K562 (cell line): ENCODE measurements around the gene GLI1. TPM values are rescaled to one million over a fixed set of nuclear protein-coding genes. Genes with fewer than 3 reads are reported as not detected.

ENCODE experiments used
- CCNT2 ChIP-seq: IDR thresholded peaks from 2 replicates; pipeline ENCODE4 v1.6.1; 2011; ENCODE audit warnings: borderline replicate concordance, low read depth, mild to moderate bottlenecking, moderate library complexity, mixed read lengths, low read length; ENCODE audit not compliant: insufficient read length; ENCODE audit errors: extremely low read depth
- ETV6 ChIP-seq, 3 experiments: fragments of 150-350 bp in 1 of 3; sonication (generic) in 1 of 3; formaldehyde crosslinking in 1 of 3; IDR thresholded peaks; 2 replicates each; pipeline versions ENCODE4 v1.6.1 to v1.8.0; 2014 to 2022; ENCODE audit warnings: borderline replicate concordance in 2 of 3, low read depth in 2 of 3, antibody characterized with exemption in 1 of 3, low read length in 1 of 3, mild to moderate bottlenecking in 1 of 3, missing genetic modification reagents in 1 of 3
- FOXA3 ChIP-seq, 2 experiments: fragments of 450-650 bp in 1 of 2; sonication (generic) in 1 of 2; formaldehyde crosslinking; IDR thresholded peaks in 1 of 2; conservative IDR thresholded peaks in 1 of 2; 2 replicates each; pipeline versions ENCODE4 v1.4.0 to v1.8.0; 2020 to 2022; ENCODE audit warnings: mild to moderate bottlenecking in 2 of 2, missing genetic modification reagents in 1 of 2
- PML ChIP-seq: IDR thresholded peaks from 2 replicates; pipeline ENCODE4 v1.6.1; 2012; ENCODE audit warnings: low read length, inconsistent platforms
- SP1 ChIP-seq: sonication (generic); formaldehyde crosslinking; IDR thresholded peaks from 2 replicates; pipeline ENCODE4 v1.8.1; 2022; ENCODE audit warnings: mild to moderate bottlenecking, missing genetic modification reagents
- TCF3 ChIP-seq: sonication (generic); formaldehyde crosslinking; IDR thresholded peaks from 2 replicates; pipeline ENCODE4 v1.4.0; 2020; ENCODE audit warnings: mild to moderate bottlenecking, missing genetic modification reagents
- XRCC5 ChIP-seq: fragments of 200-400 bp; formaldehyde crosslinking; IDR thresholded peaks from 2 replicates; pipeline ENCODE4 v1.6.1; 2017; ENCODE audit warnings: low read depth, mild to moderate bottlenecking, low read length
- ZNF354B ChIP-seq: fragments of 250-450 bp; sonication (Bioruptor Pico); IDR thresholded peaks from 2 replicates; pipeline ENCODE4 v1.4.0; 2020
- polyA plus RNA-seq, 8 experiments: library from polyadenylated mRNA; depleted of rRNA in 4 of 8; stranded (reverse) in 5 of 8; unstranded in 3 of 8; fragments of >200 nt; fragmentation: Nextera tagmentation in 2 of 8; fragmentation: Illumina TruSeq in 1 of 8; extraction: Ambion mirVana in 2 of 8; extraction: Trizol in 1 of 8; gene quantifications; 2 replicates each; pipeline versions ENCODE4 v1.2.1 to v1.2.3, GENCODE V29; 2011 to 2014; ENCODE audit warnings: inconsistent platforms in 1 of 8, missing spikeins in 1 of 8
- total RNA-seq, 7 experiments: library from RNA; depleted of rRNA in 6 of 7; stranded (reverse); fragments of >200 nt in 6 of 7; fragmentation: Illumina TruSeq in 2 of 7; extraction: Trizol in 2 of 7; gene quantifications; 2 replicates each; pipeline versions ENCODE4 v1.2.1 to v1.2.3, GENCODE V29; 2011 to 2021; ENCODE audit warnings: low replicate concordance in 1 of 7
- TF ChIP-seq, protein P1 (sequence below): fragments of 450-650 bp; IDR thresholded peaks from 2 replicates; pipeline ENCODE4 v1.6.1; 2014; ENCODE audit warnings: low read depth, mild to moderate bottlenecking, moderate library complexity, borderline replicate concordance
- TF ChIP-seq, protein P2 (sequence below): fragments of 450-650 bp; IDR thresholded peaks from 2 replicates; pipeline ENCODE4 v1.7.1; 2018; ENCODE audit warnings: mild to moderate bottlenecking, low read depth; ENCODE audit not compliant: partially characterized antibody
- TF ChIP-seq, protein P3 (sequence below), 2 experiments: fragments of 450-650 bp in 1 of 2; IDR thresholded peaks; 2 replicates each; pipeline ENCODE4 v1.6.1; 2011 to 2017; ENCODE audit warnings: low read depth in 2 of 2, antibody characterized with exemption in 1 of 2, borderline replicate concordance in 1 of 2, low read length in 1 of 2, mild to moderate bottlenecking in 1 of 2, mixed read lengths in 1 of 2; ENCODE audit not compliant: control insufficient read depth in 1 of 2
- TF ChIP-seq, protein P4 (sequence below): sonication (generic); formaldehyde crosslinking; IDR thresholded peaks from 2 replicates; pipeline ENCODE4 v1.8.0; 2022; ENCODE audit warnings: mild to moderate bottlenecking, missing genetic modification reagents

GLI1 gene
- total and polyA plus RNA-seq, 9 of the 15 experiments (the other 6 are each of a cell fraction or from before 2014, with no cell fraction given): 0.24 to 3.7 (median 0.61) TPM

DNA sequence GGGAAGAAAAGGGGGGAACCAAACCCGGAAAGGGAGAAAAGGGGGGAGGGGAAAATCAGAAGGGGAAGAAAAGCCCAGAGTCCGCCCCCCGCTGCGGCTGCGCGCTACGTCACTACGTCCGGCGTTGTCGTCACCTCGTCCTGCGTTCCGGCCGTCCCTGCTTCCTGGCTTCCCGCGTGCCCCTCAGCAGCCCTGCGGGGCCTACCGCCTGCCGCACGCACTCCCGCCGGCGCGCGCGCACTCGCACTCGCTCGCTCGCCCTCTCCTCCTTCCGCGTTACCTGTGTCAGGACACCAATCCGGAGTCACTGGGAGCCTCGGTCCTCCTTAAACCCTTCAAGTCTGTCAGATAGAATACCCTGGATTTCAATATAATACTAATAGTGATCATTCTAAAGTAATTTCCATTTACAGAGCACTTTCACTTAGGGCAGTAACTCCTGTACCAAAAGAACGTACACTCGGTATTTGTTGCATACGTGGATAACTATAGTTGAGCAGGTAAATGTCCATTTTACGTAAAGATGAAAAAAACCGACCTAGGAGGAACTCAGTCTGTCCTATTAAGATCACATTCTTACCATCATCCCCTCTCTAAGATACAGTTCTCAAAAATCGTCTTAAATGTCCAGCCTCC lies 28.5 kb upstream of the GLI1 start, which contains the start of gene R3HDM2 (continued):
- TF ChIP-seq ETV6 (IDR thresholded peaks at IDR 0.05; ENCODE audit: borderline replicate concordance in 1 of 2, low read depth in 2 of 2, low read length in 1 of 2) (peak in 1 of 2 experiments; percentile 52; a peak in 1 of 4 replicates), ETV6 (CRISPR knock-in tag; IDR thresholded peaks at IDR 0.05; ENCODE audit: borderline replicate concordance) (peak; percentile 96; the same call in 1 of the 2 replicates), TCF3 (peak; percentile 9; the same call in 1 of the 2 replicates), ZNF354B (0 out of 2 replicates have a peak, but pooled peaks have one; percentile 7), SP1 (CRISPR knock-in tag) (peak; percentile 86), PML (peak; percentile 85), FOXA3 (CRISPR knock-in tag; conservative IDR thresholded peaks at IDR 0.05 in 1 of 2, IDR thresholded peaks at IDR 0.05 in 1 of 2) (peak in 1 of 2 experiments; percentile 93; a peak in 1 of 4 replicates), CCNT2 (peak; percentile 89), XRCC5 (no peak)
- TF ChIP-seq, protein P1, sequence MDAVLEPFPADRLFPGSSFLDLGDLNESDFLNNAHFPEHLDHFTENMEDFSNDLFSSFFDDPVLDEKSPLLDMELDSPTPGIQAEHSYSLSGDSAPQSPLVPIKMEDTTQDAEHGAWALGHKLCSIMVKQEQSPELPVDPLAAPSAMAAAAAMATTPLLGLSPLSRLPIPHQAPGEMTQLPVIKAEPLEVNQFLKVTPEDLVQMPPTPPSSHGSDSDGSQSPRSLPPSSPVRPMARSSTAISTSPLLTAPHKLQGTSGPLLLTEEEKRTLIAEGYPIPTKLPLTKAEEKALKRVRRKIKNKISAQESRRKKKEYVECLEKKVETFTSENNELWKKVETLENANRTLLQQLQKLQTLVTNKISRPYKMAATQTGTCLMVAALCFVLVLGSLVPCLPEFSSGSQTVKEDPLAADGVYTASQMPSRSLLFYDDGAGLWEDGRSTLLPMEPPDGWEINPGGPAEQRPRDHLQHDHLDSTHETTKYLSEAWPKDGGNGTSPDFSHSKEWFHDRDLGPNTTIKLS: peak; percentile 58; the same call in 1 of the 2 replicates
- TF ChIP-seq, protein P2, sequence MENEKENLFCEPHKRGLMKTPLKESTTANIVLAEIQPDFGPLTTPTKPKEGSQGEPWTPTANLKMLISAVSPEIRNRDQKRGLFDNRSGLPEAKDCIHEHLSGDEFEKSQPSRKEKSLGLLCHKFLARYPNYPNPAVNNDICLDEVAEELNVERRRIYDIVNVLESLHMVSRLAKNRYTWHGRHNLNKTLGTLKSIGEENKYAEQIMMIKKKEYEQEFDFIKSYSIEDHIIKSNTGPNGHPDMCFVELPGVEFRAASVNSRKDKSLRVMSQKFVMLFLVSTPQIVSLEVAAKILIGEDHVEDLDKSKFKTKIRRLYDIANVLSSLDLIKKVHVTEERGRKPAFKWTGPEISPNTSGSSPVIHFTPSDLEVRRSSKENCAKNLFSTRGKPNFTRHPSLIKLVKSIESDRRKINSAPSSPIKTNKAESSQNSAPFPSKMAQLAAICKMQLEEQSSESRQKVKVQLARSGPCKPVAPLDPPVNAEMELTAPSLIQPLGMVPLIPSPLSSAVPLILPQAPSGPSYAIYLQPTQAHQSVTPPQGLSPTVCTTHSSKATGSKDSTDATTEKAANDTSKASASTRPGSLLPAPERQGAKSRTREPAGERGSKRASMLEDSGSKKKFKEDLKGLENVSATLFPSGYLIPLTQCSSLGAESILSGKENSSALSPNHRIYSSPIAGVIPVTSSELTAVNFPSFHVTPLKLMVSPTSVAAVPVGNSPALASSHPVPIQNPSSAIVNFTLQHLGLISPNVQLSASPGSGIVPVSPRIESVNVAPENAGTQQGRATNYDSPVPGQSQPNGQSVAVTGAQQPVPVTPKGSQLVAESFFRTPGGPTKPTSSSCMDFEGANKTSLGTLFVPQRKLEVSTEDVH: peak; percentile 66
- TF ChIP-seq, protein P3, sequence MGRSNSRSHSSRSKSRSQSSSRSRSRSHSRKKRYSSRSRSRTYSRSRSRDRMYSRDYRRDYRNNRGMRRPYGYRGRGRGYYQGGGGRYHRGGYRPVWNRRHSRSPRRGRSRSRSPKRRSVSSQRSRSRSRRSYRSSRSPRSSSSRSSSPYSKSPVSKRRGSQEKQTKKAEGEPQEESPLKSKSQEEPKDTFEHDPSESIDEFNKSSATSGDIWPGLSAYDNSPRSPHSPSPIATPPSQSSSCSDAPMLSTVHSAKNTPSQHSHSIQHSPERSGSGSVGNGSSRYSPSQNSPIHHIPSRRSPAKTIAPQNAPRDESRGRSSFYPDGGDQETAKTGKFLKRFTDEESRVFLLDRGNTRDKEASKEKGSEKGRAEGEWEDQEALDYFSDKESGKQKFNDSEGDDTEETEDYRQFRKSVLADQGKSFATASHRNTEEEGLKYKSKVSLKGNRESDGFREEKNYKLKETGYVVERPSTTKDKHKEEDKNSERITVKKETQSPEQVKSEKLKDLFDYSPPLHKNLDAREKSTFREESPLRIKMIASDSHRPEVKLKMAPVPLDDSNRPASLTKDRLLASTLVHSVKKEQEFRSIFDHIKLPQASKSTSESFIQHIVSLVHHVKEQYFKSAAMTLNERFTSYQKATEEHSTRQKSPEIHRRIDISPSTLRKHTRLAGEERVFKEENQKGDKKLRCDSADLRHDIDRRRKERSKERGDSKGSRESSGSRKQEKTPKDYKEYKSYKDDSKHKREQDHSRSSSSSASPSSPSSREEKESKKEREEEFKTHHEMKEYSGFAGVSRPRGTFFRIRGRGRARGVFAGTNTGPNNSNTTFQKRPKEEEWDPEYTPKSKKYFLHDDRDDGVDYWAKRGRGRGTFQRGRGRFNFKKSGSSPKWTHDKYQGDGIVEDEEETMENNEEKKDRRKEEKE (IDR thresholded peaks at IDR 0.05; ENCODE audit: borderline replicate concordance in 1 of 2, control insufficient read depth in 1 of 2, low read depth in 2 of 2, low read length in 1 of 2): 0 out of 4 replicates have a peak, but pooled peaks of 1 of the 2 experiments have one; percentile 46
- TF ChIP-seq, protein P4, sequence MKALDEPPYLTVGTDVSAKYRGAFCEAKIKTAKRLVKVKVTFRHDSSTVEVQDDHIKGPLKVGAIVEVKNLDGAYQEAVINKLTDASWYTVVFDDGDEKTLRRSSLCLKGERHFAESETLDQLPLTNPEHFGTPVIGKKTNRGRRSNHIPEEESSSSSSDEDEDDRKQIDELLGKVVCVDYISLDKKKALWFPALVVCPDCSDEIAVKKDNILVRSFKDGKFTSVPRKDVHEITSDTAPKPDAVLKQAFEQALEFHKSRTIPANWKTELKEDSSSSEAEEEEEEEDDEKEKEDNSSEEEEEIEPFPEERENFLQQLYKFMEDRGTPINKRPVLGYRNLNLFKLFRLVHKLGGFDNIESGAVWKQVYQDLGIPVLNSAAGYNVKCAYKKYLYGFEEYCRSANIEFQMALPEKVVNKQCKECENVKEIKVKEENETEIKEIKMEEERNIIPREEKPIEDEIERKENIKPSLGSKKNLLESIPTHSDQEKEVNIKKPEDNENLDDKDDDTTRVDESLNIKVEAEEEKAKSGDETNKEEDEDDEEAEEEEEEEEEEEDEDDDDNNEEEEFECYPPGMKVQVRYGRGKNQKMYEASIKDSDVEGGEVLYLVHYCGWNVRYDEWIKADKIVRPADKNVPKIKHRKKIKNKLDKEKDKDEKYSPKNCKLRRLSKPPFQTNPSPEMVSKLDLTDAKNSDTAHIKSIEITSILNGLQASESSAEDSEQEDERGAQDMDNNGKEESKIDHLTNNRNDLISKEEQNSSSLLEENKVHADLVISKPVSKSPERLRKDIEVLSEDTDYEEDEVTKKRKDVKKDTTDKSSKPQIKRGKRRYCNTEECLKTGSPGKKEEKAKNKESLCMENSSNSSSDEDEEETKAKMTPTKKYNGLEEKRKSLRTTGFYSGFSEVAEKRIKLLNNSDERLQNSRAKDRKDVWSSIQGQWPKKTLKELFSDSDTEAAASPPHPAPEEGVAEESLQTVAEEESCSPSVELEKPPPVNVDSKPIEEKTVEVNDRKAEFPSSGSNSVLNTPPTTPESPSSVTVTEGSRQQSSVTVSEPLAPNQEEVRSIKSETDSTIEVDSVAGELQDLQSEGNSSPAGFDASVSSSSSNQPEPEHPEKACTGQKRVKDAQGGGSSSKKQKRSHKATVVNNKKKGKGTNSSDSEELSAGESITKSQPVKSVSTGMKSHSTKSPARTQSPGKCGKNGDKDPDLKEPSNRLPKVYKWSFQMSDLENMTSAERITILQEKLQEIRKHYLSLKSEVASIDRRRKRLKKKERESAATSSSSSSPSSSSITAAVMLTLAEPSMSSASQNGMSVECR (CRISPR knock-in tag): peak; percentile 68; the same call in 1 of the 2 replicates
